NCI-H82 treated with DMSO at 0.1 percent for 48 hours (cell line): ENCODE data around the gene C19orf47.

Source experiments
- DNase-seq: peaks from one replicate; lab custom pipeline; 2025; ENCODE audit not compliant: unreplicated experiment; lab: John Stamatoyannopoulos, UW

The C19orf47 gene

DNA sequence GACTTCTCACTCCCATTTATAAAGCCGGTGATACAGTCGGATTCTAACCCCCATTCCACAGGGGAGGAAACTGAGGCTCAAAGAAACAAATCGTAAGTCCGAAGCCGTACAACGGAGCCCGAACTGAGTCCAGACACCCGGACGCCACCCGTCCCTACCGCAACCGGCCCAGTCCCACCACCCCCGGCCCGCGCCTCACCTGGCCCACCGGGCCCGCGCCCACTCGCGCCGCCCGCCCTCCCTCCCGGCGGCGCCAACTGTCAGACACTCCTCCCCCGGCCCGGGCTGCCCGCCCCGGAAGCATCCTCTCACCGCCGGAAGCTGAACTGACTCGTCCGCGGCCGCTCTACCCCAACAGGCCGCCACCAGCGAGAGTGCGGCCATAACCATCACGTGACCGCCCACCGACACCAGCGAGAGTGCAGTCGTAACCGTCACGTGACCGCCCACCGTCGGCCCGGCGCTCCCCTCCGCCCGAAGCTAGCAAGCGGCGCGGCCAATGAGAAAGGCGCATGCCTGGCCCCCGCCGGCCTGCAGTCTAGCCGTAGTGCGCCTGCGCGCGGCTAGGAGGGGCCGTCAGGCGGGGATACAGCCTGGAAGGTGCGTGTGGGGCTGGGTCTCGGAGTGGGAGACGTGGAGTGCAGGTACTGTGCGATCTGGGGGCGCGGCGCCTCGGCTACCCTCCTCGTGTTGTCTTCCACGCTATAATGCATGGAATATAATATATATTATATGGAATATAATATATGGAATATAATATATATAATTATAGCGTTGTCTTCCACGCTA is at the start of gene C19orf47, which contains the start of gene PLD3:
Gene C19orf47 (minus strand): TSS at position 273 of the 789 bp plus-strand sequence. CDS start 6,540 bp downstream, outside the sequence.
Gene PLD3 (plus strand): TSS at position 571 of the 789 bp plus-strand sequence. CDS start 17,789 bp downstream, outside the sequence.
- peak; percentile 97 for DNase-seq

GRCh38 chr19:40397568-40397906 is 49.3 kb upstream of the C19orf47 start:
- no peak for DNase-seq

DNA sequence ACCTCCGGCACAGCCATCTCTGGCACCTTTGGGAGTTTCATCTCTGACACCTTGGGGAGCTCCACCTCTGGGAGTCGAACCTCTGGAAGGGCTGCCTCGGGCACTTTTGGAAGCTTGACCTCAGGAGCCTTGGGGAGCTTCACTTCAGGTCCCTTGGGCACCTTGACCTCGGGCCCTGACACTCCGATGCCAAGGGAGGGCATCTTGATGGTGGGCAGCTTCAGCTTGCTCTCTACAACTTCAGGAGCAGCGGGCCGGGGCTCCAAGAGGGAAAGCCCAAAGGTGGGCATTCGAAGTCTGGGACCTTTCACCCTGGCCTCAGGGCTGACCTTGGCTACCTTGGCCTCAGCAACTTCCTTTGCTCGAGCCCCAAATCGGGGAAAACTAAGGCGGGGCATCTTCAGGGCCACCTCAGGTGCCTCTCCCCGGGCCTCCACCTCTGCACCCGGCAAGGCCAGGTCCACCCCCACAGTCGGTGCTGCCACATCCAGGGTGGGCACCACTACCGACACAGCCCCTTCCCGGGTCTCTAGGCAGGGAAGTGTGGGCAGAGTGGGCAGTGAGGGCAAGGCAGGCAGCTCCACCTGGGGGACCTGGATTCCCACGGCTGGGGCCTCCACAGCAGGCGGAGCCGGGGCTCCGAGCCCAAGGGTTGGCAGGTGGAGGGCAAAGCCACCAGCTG is 48.8 kb upstream of the C19orf47 start:
- no peak for DNase-seq

- no peak for DNase-seq
These were observed 47.8 kb upstream of the C19orf47 start for GRCh38 chr19:40395956-40396355.

- no peak for DNase-seq
These were observed 46.6 kb upstream of the C19orf47 start for GRCh38 chr19:40394816-40395210.

DNA sequence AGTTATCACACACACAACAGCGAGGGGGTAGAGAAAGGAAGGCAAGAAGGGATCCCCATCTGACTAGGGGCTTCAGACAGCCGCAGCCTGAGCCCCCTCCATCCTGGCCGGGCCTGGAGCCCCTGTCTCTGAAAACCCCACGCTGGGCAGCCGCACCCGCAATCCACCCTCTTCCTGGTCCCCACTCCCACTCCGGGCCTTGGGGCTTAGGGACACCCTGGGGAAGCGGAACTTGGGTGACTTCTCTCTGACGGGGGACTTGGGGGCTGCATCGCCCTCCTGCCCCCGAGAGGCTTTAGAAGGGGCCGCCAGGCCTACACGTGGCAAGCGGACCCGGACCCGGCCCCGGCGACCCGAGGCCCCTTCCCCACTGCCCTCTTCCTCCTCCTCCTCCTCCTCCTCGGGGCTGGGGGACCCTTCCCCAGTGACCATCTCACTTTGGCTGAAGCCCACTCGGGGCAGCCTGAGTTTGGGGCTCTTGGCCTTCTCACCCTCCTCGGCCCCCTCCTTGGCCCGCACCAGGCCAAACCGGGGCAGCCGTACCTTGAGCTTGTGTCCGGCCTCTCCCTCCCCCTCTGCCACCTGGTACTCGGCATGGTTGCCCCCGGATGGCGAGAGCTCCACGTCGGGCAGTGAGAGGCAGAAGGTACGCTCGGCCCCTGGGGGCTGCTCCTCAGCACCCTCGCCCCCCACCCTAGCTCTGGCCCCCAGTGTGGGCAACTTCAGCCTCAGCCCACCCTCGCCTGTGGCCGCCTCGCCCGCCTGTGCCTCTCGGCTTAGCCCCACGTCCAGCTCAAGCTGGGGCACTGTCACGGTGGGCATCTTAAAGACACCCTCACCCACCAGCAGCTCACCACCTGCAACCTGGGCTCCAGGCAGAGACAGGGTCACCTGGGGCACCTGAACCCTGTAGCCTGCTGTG is 46.0 kb upstream of the C19orf47 start:
- DNase-seq = no peak

DNA sequence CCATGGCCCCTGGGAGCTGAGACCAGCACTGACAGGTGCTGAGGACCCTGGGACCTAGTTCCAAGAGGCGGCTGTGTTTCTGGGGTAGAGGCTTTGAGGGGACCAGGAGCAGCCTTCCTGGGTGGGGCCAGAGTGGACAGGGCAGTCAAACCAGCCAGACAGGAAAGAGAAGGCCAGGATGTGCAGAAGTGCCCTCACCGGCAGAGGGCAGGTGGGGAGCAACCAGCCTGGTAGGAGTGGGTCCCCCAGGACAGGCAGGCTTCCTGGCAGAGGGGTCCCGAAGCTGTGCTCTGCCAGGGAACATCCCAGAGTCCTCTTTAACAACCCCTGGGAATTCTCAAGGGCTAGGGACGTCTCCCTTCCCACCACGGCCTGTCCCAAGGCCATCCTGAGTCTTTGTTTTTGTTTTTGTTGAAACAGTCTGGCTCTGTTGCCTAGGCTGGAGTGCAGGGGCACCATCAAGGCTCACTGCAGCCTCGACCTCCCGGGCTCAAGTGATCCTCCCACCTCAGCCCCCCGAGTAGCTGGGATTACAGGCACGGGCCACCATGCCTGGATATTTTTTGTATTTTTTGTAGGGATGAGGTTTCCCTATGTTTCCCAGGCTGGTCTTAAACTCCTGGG is 44.8 kb upstream of the C19orf47 start:
- DNase-seq = no peak

GRCh38 chr19:40392123-40392522 is 43.9 kb upstream of the C19orf47 start:
- no peak for DNase-seq

DNA sequence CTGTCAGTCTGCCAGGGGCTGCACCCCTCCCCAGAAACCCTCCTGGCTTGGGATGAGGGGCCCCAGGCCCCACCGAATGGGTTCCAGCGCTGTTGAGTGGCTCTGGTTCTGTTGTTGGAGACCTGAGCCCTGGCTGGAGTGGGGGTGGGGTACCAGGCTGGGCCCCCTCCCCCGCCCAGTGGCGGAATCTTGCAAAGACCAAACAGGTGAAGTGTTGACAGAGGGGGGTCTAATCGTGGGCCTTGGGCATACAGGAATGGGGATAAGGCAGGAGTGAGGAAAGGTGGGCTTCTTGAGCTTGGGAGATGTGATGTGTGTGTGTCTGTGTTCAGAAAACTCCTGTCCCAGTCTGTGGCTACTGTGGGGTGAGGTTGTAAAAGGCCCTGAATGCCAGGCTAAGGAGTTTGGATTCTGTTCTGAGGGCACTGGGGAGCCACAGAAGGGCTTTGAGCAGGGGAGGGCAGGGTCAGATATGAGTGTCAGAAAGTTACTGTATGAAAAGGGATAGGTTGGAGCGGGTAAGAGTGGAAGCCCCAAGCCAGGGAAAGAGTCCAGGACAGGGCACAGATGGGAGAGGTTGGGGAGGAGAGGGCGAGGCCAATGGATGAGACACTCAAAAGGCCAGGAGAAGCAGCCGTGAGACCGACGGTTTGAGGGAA is 42.0 kb upstream of the C19orf47 start, which contains the start of gene HIPK4:
Gene HIPK4 (minus strand): TSS at position 98 of the 659 bp plus-strand sequence. CDS start 279 bp downstream, outside the sequence.
- no peak for DNase-seq

GRCh38 chr19:40389404-40390083 is 41.3 kb upstream of the C19orf47 start:
- no peak for DNase-seq

GRCh38 chr19:40388481-40388880 is 40.3 kb upstream of the C19orf47 start:
- DNase-seq = no peak

- DNase-seq = no peak
These were observed 39.0 kb upstream of the C19orf47 start for GRCh38 chr19:40387155-40387554.

DNA sequence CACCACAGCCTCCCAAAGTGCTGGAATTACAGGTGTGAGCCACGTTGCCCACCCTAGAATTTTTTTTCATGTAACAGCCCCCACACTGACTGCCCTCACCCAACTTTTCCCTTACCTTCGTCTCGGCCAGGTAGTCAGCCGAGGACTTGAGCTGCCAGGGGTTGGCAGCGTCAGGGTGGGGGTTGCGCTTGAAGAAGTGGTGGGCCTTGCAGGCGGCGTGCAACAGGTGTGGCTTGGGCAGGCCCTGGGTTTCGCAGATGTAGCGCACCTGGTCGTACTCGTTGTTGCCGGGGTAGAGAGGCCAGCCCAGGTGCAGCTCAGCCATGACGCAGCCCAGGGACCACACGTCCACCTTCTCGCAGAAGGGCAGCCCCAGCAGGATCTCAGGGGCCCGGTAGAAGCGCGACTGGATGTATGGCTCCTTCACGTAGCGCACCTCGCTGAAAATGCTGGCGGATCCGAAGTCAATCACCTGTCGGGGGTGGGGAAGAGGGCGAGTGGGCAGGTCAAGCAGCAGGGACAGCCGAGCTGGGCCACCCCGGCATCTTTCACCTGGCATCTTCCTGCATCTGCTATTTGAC is 35.6 kb upstream of the C19orf47 start:
- no peak for DNase-seq

- no peak for DNase-seq
These were observed 33.1 kb upstream of the C19orf47 start for GRCh38 chr19:40381321-40381720.

DNA sequence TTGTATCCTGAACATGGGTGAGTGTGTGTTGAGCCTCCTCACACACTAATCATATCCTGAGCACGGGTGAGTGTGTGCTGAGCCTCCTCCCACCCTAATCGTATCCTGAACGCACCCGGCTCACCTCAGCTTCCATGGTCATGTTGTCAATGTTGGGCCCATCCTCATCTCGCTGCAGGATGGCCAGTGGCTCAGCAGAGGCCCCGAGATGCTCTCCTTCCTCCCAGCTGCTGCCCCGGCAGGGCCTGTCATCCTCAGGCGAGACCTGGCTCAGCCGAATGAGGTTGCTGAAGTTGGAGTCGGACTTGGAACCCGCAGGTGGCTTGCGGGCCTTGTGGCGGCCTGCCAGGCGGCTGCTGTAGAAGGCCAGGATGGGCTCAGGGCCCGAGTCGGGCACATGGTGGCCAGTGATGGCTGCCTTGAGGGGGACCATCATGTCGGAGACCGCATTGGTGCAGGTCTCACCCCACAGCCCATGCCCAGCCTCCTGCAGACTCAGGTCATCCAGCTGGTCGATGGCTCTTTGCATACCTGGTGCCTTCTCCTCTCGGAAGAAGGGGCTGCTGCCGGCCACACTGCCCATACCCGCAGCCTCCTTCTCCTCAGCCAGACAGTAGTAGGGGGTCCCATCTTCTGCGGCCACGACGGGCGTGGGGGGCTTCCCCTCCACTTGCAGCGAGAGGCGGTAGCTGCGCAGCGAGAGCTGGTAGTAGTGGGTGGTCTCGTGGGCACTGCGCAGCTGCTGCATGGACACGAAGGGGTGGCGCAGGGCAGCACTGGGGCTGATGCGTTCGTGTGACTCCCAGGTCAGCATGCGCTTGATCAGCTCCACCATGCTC is 32.2 kb upstream of the C19orf47 start:
- no peak for DNase-seq

DNA sequence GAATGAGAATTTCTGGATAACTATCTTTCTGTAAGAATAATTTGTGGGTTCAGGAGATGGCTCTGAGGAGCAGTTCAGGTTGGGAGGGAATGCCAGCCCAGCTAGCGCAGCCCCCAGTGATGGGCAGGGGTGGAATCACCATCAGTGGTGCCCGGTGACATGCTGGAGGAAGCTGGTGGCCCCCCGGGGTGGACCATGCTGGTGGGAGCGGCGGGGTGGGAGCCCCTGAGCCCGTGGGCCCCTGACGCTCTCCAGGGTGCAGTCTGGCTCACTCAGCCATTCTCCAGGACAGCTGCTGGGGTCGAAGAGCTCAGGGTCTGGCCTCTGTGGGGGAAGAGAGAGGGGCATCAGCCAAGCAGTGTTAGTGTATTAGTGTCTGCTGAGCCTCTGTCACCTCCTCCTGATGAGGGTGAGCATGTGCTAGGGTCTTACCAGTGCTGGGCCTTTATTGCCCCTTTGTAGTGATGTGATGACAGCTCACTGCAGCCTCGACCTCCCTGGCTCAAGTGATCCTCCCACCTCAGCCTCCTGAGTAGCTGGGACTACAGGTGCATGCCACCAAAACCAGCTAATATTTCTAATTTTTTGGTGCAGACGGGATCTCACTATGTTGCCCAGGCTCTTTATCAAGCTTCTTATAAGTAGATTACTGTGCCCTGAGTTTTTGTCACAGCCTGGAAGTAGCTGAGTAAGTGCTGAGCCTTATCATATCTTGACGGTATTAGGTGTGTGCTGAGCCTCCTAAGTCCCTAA is 31.4 kb upstream of the C19orf47 start:
- no peak for DNase-seq

DNA sequence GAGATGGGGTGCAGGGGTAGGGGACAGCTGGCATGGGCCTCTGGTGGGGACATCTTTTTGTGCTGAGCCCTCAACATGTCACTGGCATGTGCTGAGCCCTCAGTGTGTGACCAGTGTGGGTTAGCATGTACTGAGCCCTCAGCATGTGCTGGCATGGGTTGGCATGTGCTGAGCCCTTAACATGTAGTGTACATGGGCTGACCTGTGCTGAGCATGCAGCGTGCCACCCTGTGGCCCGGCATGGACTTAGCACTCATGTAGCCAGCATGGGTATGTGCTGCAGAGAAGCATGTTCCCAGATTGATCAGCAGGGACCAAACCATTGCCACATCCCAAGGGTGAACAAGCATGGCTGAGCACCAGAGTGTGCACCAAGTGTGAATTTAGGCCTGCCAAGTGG is 30.3 kb upstream of the C19orf47 start:
- no peak for DNase-seq
